Inferior parietal cortex (tissue), 1 donor: ENCODE measurements around the gene ZNF775.

Experiments
- DNase-seq: peaks from one replicate; pipeline ENCODE4 v3.0.0-alpha.2; 2016; ENCODE audit errors: extremely low spot score

ZNF775 gene

GRCh38 chr7:150345012-150345411 is 34.1 kb upstream of the ZNF775 start:
- DNase-seq, result no peak

GRCh38 chr7:150346922-150347321 is 32.2 kb upstream of the ZNF775 start:
- no peak for DNase-seq

GRCh38 chr7:150351587-150352194 is 27.4 kb upstream of the ZNF775 start:
- no peak for DNase-seq

- no peak for DNase-seq
Measured at GRCh38 chr7:150355666-150356059, 23.5 kb upstream of the ZNF775 start.

GRCh38 chr7:150356265-150356897 is 22.7 kb upstream of the ZNF775 start:
- peak; percentile 64 for DNase-seq

- no peak for DNase-seq
Measured at GRCh38 chr7:150357270-150357669, 21.9 kb upstream of the ZNF775 start.

GRCh38 chr7:150357771-150358427 is 21.2 kb upstream of the ZNF775 start:
- no peak for DNase-seq

GRCh38 chr7:150358433-150358832 is 20.7 kb upstream of the ZNF775 start:
- no peak for DNase-seq

- no peak for DNase-seq
Measured at GRCh38 chr7:150358988-150359621, 20.0 kb upstream of the ZNF775 start.

- DNase-seq, result no peak
Measured at GRCh38 chr7:150359622-150360362, 19.3 kb upstream of the ZNF775 start.

GRCh38 chr7:150360363-150361058 is 18.6 kb upstream of the ZNF775 start:
- DNase-seq, result no peak

- no peak for DNase-seq
Measured at GRCh38 chr7:150361402-150361801, 17.7 kb upstream of the ZNF775 start.

GRCh38 chr7:150361807-150362621 is 17.1 kb upstream of the ZNF775 start:
- no peak for DNase-seq

- DNase-seq, result no peak
Measured at GRCh38 chr7:150363370-150363769, 15.8 kb upstream of the ZNF775 start.

- no peak for DNase-seq
Measured at GRCh38 chr7:150363872-150364271, 15.3 kb upstream of the ZNF775 start.

- no peak for DNase-seq
Measured at GRCh38 chr7:150365194-150365593, 13.9 kb upstream of the ZNF775 start.

GRCh38 chr7:150365673-150366398 is 13.3 kb upstream of the ZNF775 start:
- DNase-seq, result no peak

GRCh38 chr7:150367677-150368095 is 11.4 kb upstream of the ZNF775 start:
- no peak for DNase-seq

- DNase-seq, result peak; percentile 81
Measured at GRCh38 chr7:150368096-150368883, 10.8 kb upstream of the ZNF775 start, which contains the start of gene REPIN1. Gene REPIN1, plus strand, starts transcription at chr7:150368822. Its CDS starts 890 bp downstream, at chr7:150369712.
